ENCODE results near the gene TM9SF1. TPM values are rescaled to one million over a fixed set of nuclear protein-coding genes. Genes with fewer than 3 reads are reported as not detected.
A peak's percentile ranks its signal among the peaks of the same experiment; 100 is the strongest.

The TM9SF1 gene
- total and polyA plus RNA-seq, 2 of the 13 experiments (the other 11 are each of a cell fraction or from before 2014, with no cell fraction given): 83.2 to 110 TPM

DNA sequence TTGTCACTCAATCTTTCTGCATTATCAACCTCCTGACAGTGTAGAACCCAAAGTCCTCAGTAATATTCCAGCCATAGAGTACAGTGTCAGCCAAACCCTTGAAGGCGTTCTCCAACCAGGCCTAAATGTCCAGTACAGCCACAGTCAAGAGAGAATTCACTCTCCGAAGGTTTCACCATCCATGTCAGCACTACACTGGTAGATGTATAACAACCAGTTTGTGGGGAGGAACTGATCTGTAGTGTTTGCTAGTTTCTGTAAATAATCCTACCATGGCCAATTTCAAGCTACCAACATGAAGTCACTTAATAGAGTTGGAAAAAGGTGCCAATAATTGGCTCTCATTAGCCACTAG, 21.1 kb upstream of the TM9SF1 start (continued):
- no peak for TF ChIP-seq HNF4A (CRISPR knock-in tag; IDR thresholded peaks at IDR 0.05)
- no peak for TF ChIP-seq MYNN (CRISPR knock-in tag; IDR thresholded peaks at IDR 0.05; ENCODE audit: low read depth)
- TF ChIP-seq FLYWCH1 (CRISPR knock-in tag; IDR thresholded peaks at IDR 0.05): peak; percentile 90; the same call in 1 of the 2 replicates
- no peak for TF ChIP-seq ZBTB8A (CRISPR knock-in tag; IDR thresholded peaks at IDR 0.05; ENCODE audit: borderline replicate concordance, low read depth)
- no peak for TF ChIP-seq ZNF564 (CRISPR knock-in tag; IDR thresholded peaks at IDR 0.05)
- no peak for TF ChIP-seq TEAD3 (CRISPR knock-in tag; optimal IDR thresholded peaks at IDR 0.05; ENCODE audit: borderline replicate concordance)
- no peak for TF ChIP-seq ZFP36L2 (CRISPR knock-in tag; IDR thresholded peaks at IDR 0.05)
- TF ChIP-seq, protein P1, sequence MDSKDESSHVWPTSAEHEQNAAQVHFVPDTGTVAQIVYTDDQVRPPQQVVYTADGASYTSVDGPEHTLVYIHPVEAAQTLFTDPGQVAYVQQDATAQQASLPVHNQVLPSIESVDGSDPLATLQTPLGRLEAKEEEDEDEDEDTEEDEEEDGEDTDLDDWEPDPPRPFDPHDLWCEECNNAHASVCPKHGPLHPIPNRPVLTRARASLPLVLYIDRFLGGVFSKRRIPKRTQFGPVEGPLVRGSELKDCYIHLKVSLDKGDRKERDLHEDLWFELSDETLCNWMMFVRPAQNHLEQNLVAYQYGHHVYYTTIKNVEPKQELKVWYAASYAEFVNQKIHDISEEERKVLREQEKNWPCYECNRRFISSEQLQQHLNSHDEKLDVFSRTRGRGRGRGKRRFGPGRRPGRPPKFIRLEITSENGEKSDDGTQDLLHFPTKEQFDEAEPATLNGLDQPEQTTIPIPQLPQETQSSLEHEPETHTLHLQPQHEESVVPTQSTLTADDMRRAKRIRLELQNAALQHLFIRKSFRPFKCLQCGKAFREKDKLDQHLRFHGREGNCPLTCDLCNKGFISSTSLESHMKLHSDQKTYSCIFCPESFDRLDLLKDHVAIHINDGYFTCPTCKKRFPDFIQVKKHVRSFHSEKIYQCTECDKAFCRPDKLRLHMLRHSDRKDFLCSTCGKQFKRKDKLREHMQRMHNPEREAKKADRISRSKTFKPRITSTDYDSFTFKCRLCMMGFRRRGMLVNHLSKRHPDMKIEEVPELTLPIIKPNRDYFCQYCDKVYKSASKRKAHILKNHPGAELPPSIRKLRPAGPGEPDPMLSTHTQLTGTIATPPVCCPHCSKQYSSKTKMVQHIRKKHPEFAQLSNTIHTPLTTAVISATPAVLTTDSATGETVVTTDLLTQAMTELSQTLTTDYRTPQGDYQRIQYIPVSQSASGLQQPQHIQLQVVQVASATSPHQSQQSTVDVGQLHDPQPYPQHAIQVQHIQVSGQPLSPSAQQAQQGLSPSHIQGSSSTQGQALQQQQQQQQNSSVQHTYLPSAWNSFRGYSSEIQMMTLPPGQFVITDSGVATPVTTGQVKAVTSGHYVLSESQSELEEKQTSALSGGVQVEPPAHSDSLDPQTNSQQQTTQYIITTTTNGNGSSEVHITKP (CRISPR knock-in tag; IDR thresholded peaks at IDR 0.05; ENCODE audit: low read depth): no peak
- TF ChIP-seq ARNT2 (CRISPR knock-in tag; IDR thresholded peaks at IDR 0.05; ENCODE audit: low read depth): no peak
- no peak for TF ChIP-seq KLF12 (CRISPR knock-in tag; IDR thresholded peaks at IDR 0.05; ENCODE audit: borderline replicate concordance)
- no peak for TF ChIP-seq BRCA1 (CRISPR knock-in tag; IDR thresholded peaks at IDR 0.05)
- TF ChIP-seq, protein P2, sequence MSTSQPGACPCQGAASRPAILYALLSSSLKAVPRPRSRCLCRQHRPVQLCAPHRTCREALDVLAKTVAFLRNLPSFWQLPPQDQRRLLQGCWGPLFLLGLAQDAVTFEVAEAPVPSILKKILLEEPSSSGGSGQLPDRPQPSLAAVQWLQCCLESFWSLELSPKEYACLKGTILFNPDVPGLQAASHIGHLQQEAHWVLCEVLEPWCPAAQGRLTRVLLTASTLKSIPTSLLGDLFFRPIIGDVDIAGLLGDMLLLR (CRISPR knock-in tag; IDR thresholded peaks at IDR 0.05): no peak
- TF ChIP-seq FOXA3 (CRISPR knock-in tag; IDR thresholded peaks at IDR 0.05): no peak
- TF ChIP-seq ZNF570 (CRISPR knock-in tag; IDR thresholded peaks at IDR 0.05; ENCODE audit: borderline replicate concordance): no peak
- TF ChIP-seq, protein P3, sequence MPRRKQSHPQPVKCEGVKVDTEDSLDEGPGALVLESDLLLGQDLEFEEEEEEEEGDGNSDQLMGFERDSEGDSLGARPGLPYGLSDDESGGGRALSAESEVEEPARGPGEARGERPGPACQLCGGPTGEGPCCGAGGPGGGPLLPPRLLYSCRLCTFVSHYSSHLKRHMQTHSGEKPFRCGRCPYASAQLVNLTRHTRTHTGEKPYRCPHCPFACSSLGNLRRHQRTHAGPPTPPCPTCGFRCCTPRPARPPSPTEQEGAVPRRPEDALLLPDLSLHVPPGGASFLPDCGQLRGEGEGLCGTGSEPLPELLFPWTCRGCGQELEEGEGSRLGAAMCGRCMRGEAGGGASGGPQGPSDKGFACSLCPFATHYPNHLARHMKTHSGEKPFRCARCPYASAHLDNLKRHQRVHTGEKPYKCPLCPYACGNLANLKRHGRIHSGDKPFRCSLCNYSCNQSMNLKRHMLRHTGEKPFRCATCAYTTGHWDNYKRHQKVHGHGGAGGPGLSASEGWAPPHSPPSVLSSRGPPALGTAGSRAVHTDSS (CRISPR knock-in tag; conservative IDR thresholded peaks at IDR 0.05): 0 out of 2 replicates have a peak, but pooled peaks have one; percentile 50
- TF ChIP-seq ZNF468 (CRISPR knock-in tag; IDR thresholded peaks at IDR 0.05): no peak
- TF ChIP-seq ZBTB42 (CRISPR knock-in tag; IDR thresholded peaks at IDR 0.05): no peak; the same call in 1 of the 2 replicates
- no peak for TF ChIP-seq ZNF432 (CRISPR knock-in tag; IDR thresholded peaks at IDR 0.05; ENCODE audit: borderline replicate concordance)
- TF ChIP-seq ATM (IDR thresholded peaks at IDR 0.05; ENCODE audit: borderline replicate concordance): no peak
- TF ChIP-seq THAP11 (CRISPR knock-in tag; IDR thresholded peaks at IDR 0.05): no peak
- 0 out of 2 replicates have a peak, but pooled peaks have one; percentile 7 for TF ChIP-seq ZNF841 (CRISPR knock-in tag; IDR thresholded peaks at IDR 0.05; ENCODE audit: borderline replicate concordance)
- TF ChIP-seq ZNF678 (CRISPR knock-in tag; IDR thresholded peaks at IDR 0.05): no peak
- TF ChIP-seq ZSCAN25 (CRISPR knock-in tag; IDR thresholded peaks at IDR 0.05): no peak
- TF ChIP-seq ONECUT2 (CRISPR knock-in tag; IDR thresholded peaks at IDR 0.05): 0 out of 2 replicates have a peak, but pooled peaks have one; percentile 2
- TF ChIP-seq ZSCAN20 (CRISPR knock-in tag; IDR thresholded peaks at IDR 0.05; ENCODE audit: borderline replicate concordance): no peak
- TF ChIP-seq ZNF615 (CRISPR knock-in tag; IDR thresholded peaks at IDR 0.05; ENCODE audit: borderline replicate concordance): no peak
- 0 out of 2 replicates have a peak, but pooled peaks have one; percentile 2 for TF ChIP-seq ZNF7 (CRISPR knock-in tag; IDR thresholded peaks at IDR 0.05)
- no peak for TF ChIP-seq CBX1 (IDR thresholded peaks at IDR 0.05; ENCODE audit: low read depth)
- no peak for TF ChIP-seq SMAD1 (CRISPR knock-in tag; IDR thresholded peaks at IDR 0.05; ENCODE audit: borderline replicate concordance, low read depth)
